Measurements from ENCODE around the gene GRIK1.

Gene GRIK1

GRCh38 chr21:29664615-29665014 lies 275.2 kb downstream of the GRIK1 start:
- Histone ChIP-seq H3K4me3 (ENCODE audit: low read depth, low read length, poor library complexity, severe bottlenecking) (no peak overlapping the region), H3K9me2 (ENCODE audit: low read depth, low read length) (no peaks in the 10 kb centered on the region), H3K79me2 (ENCODE audit: insufficient read depth, low read length) (no peaks in the 10 kb centered on the region), H3K27ac (ENCODE audit: low read depth, low read length, poor library complexity, severe bottlenecking) (no peak overlapping the region), H3K27me3 (ENCODE audit: insufficient read depth, low read length) (no peaks in the 10 kb centered on the region), H3K4me1 (ENCODE audit: insufficient read depth, low read length, severe bottlenecking) (no peaks in the 10 kb centered on the region), H3K9ac (ENCODE audit: low read length) (no peak overlapping the region), H3K9me3 (ENCODE audit: low read length) (no peaks in the 10 kb centered on the region), H2AFZ (ENCODE audit: low read length) (no peak overlapping the region), H3K4me2 (ENCODE audit: low read length) (no peak overlapping the region), H3F3A (ENCODE audit: insufficient read depth, low read length) (no peaks in the 10 kb centered on the region), H3K36me3 (ENCODE audit: insufficient read depth, low read length) (no peaks in the 10 kb centered on the region), H4K20me1 (ENCODE audit: insufficient read depth, low read length) (no peaks in the 10 kb centered on the region)
- no peak for TF ChIP-seq EZH2 (IDR thresholded peaks at IDR 0.05; ENCODE audit: borderline replicate concordance, low read length)
- TF ChIP-seq, protein P1, sequence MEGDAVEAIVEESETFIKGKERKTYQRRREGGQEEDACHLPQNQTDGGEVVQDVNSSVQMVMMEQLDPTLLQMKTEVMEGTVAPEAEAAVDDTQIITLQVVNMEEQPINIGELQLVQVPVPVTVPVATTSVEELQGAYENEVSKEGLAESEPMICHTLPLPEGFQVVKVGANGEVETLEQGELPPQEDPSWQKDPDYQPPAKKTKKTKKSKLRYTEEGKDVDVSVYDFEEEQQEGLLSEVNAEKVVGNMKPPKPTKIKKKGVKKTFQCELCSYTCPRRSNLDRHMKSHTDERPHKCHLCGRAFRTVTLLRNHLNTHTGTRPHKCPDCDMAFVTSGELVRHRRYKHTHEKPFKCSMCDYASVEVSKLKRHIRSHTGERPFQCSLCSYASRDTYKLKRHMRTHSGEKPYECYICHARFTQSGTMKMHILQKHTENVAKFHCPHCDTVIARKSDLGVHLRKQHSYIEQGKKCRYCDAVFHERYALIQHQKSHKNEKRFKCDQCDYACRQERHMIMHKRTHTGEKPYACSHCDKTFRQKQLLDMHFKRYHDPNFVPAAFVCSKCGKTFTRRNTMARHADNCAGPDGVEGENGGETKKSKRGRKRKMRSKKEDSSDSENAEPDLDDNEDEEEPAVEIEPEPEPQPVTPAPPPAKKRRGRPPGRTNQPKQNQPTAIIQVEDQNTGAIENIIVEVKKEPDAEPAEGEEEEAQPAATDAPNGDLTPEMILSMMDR (IDR thresholded peaks at IDR 0.05; ENCODE audit: low read length) = no peak

DNA sequence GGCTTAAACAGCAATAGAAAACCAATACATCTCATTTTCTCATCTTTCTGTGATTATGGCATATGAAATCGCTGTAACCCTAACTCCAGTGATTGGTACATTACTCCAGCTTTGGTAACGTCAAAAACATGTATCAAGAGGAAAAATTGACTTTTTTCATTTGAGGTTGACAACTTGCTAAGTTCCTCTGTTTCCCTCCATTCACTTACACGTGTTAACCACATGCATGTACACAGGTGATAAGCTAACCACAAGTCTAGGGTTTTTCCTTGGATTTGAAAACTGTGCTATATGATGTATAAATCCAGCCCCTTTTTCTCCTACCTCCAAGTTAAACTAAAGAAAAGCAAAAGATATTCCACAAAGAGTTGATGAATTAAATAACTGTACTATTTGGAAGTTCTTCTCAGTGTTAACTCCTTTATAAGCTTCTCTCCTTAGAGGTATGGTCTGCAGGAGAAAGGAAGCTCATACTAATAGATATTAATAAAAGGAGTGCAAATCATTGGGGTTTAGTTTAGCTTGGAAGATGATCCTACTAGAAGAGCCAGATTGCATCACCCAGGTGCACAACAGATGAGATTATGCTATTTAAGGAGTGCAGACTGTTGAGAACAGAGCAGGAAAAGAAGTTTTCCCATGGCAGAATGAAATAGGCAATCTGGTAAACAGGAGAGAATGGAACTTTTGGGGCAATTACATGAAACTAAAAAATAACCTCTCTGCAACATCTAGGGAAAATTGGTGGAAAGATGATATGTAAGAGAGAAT lies 277.9 kb downstream of the GRIK1 start:
- Histone ChIP-seq H3K36me3 (ENCODE audit: insufficient read depth, low read length) (no peaks in the 10 kb centered on the region), H3K9me2 (ENCODE audit: low read depth, low read length) (no peaks in the 10 kb centered on the region), H3K4me1 (ENCODE audit: insufficient read depth, low read length, severe bottlenecking) (no peaks in the 10 kb centered on the region), H4K20me1 (ENCODE audit: insufficient read depth, low read length) (no peaks in the 10 kb centered on the region), H3K9ac (ENCODE audit: low read length) (no peak overlapping the region), H3K27ac (ENCODE audit: low read depth, low read length, poor library complexity, severe bottlenecking) (no peak overlapping the region), H3K79me2 (ENCODE audit: insufficient read depth, low read length) (no peaks in the 10 kb centered on the region), H3K9me3 (ENCODE audit: low read length) (no peaks in the 10 kb centered on the region), H3F3A (ENCODE audit: insufficient read depth, low read length) (no peaks in the 10 kb centered on the region), H3K4me2 (ENCODE audit: low read length) (no peak overlapping the region), H3K27me3 (ENCODE audit: insufficient read depth, low read length) (0 out of 2 replicates have a peak, but pooled peaks cover 3% of the 10 kb centered on the region), H3K4me3 (ENCODE audit: low read depth, low read length, poor library complexity, severe bottlenecking) (no peak overlapping the region), H2AFZ (ENCODE audit: low read length) (no peak overlapping the region)
- TF ChIP-seq, protein P1 (IDR thresholded peaks at IDR 0.05; ENCODE audit: low read length) = no peak
- TF ChIP-seq EZH2 (IDR thresholded peaks at IDR 0.05; ENCODE audit: borderline replicate concordance, low read length) = no peak

DNA sequence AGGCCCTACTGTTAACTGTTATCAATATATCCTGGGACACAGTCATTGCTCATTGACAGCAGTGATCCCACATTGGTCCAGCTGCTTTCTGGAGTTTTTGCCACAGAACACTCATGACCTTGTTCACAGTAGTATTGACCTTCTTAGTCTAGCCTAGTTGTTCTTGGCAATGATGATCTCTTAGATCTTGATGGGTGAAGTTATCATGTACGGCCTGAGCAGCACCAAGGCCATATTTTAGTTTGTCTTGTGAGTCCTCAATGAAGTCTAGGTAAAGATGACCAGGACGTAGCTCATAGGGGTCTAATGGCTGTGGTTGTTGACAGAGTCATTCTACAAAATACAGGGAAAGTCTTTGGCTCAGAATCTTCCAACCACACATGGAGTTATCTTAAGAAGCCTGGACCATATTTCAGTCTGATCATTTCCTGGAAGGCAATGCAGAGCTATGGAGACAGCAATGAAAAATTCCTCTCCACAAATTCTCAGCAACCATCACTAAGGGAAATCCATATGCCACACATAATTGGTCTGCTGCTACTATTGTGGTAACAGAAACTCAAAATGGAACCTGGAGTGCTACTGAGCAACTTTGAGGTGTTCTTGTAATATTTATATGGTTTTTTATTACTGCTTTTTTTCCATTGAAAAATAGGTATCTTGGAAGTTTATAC lies 279.6 kb downstream of the GRIK1 start:
- H3K36me3 ChIP-seq (ENCODE audit: insufficient read depth, low read length) = no peaks in the 10 kb centered on the region
- H3F3A ChIP-seq (ENCODE audit: insufficient read depth, low read length) = no peaks in the 10 kb centered on the region
- no peak overlapping the region for H3K4me3 ChIP-seq (ENCODE audit: low read depth, low read length, poor library complexity, severe bottlenecking)
- H2AFZ ChIP-seq (ENCODE audit: low read length) = no peak overlapping the region
- H3K27ac ChIP-seq (ENCODE audit: low read depth, low read length, poor library complexity, severe bottlenecking) = no peak overlapping the region
- H3K79me2 ChIP-seq (ENCODE audit: insufficient read depth, low read length) = no peaks in the 10 kb centered on the region
- no peaks in the 10 kb centered on the region for H3K4me1 ChIP-seq (ENCODE audit: insufficient read depth, low read length, severe bottlenecking)
- no peak for TF ChIP-seq EZH2 (IDR thresholded peaks at IDR 0.05; ENCODE audit: borderline replicate concordance, low read length)
- TF ChIP-seq, protein P1 (IDR thresholded peaks at IDR 0.05; ENCODE audit: low read length) = no peak
- H3K9me2 ChIP-seq (ENCODE audit: low read depth, low read length) = no peaks in the 10 kb centered on the region
- H4K20me1 ChIP-seq (ENCODE audit: insufficient read depth, low read length) = no peaks in the 10 kb centered on the region
- H3K4me2 ChIP-seq (ENCODE audit: low read length) = no peak overlapping the region
- no peak overlapping the region for H3K9ac ChIP-seq (ENCODE audit: low read length)
- no peaks in the 10 kb centered on the region for H3K9me3 ChIP-seq (ENCODE audit: low read length)
- H3K27me3 ChIP-seq (ENCODE audit: insufficient read depth, low read length) = 0 out of 2 replicates have a peak, but pooled peaks cover 6% of the 10 kb centered on the region
